NCI-H2081 treated with DMSO at 0.1 percent for 48 hours (cell line): ENCODE data around the gene CHURC1.

ENCODE experiments used
- DNase-seq: peaks from one replicate; lab custom pipeline; 2025; lab: John Stamatoyannopoulos, UW

CHURC1 gene

DNA sequence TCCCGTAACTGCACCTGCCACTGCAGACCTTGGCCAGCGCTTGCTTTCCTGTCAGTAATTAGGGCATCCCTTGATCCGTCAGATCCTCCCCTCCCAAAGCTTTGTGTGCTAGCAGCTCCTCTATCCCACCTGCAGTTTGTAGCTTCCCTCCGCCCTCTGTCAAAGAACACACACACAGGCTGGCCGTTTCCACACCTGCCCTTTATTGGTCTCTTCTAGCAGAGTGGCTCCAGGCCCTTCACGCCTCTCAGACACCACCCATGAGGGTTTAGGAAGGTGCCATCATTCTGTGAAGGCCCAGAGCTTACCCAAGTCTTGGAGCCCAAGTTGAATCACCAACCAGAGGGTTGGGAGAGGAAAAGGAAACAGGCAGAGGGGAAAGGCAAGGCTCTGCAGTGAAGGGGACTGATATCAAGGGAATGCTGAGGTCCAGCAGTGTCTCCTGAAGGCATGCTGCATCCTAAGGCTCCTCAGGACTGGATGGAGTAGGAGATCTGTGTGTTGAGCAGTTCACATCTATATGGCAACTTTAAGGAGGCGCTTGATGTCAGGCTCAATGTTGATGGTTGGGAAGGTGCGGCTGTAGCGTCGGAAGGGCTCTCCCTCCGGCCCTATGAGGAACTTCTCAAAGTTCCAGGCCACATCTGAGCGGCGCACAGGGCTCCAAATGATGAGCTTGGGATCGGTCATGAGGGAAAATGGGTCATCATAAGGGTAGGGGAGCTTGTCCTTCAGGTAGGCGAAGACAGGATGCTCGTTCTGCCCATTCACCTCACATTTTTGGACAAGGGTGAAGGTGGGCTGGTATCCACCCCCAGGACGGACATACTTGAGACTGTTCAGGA, 24.9 kb downstream of the CHURC1 start:
- peak; percentile 85 for DNase-seq

DNA sequence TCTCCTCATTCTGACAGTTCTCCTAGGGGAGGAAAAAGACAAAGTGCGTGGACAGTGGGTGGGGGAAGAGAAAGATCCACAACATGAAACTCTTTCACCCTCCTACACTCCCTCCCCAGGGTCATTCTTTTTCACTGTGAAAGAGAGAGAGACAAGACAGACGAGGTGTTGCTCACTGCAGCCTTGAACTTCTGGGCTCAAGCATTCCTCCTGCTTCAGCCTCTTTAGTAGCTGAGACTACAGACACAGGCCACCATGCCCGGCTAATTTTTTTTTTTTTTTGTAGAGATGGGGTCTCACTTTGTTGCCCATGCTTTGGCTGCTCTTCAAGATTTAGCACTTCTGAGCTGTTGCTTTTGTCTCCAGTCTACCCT, 25.5 kb downstream of the CHURC1 start:
- no peak for DNase-seq

DNA sequence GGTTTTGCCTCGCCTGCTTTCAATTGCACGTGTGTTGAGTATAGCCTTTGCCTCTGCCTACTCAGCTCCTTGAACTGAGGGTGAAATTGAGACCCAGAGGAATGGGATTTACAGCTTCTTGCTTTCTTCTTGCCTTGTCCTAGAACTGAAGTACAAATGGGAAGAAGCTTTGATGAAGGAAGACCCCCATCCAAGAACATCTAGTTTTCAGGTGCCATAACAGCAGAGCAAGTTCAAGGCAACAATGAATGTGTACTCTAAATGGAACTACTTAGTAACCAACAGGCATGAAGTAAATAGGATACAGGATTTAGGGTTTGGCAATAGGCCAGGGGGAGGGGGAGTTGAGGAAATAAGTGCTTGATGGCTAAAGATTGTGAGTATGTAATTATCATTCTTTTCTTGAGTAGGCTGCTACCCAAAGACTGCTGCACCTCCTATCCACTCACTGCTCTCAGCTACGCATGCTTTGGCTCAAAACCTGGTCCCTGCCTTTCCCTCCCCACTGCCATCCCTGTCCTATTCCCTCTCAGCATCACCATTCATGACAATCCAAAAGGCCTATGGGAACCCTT, 26.2 kb downstream of the CHURC1 start:
- no peak for DNase-seq

DNA sequence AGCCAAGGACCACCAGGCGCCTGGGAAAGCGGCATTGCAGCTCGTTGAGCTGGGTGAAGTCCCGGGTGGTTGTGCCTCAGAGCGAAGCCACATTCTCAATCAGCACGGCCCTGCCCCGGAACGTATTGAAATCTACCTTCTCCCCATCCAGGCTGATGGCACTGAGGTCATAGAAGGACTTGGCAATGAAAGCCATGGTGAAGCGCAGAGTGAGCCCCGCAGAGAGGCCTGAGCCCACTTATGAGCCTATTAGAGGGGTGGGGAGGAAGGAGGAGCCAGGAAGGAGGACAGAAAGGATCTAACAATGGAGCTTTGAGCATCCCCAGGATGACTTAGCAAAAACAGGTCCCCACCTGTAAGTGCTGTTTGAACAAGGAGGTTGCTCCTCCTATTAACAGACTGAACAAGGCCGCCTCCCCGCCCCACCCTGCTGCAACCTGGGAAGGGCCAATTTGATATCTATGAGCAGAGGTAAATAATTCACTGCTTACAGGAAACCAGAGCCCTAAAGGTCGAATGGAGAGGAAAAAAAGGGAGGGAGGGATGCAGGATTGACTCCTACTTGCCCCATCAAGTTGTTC, 28.4 kb downstream of the CHURC1 start, which contains the start of gene GPX2:
GPX2 (minus strand) TSS at position 215 of the 581 bp plus-strand sequence; CDS start at position 196, 19 bp downstream.
- peak; percentile 96 for DNase-seq

DNA sequence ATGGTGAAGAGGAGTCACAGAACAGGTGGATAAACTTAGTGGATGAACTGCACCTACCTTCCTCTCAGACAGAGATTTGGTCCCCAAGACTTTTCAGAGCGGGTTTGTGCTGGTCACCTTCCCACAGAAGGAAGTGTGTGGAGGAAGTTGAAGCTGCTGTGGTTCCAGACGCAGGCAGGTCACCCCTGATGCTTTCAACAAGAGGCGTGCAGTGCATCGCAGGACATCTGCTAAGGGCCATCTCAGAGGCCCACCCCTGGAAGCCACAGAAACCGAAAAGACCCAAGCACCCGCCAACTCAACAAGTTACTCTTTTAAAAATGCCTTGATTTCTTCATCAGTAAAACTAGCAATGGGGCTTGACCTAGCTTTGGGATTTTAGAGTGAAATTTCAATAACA, 29.3 kb downstream of the CHURC1 start:
- no peak for DNase-seq

DNA sequence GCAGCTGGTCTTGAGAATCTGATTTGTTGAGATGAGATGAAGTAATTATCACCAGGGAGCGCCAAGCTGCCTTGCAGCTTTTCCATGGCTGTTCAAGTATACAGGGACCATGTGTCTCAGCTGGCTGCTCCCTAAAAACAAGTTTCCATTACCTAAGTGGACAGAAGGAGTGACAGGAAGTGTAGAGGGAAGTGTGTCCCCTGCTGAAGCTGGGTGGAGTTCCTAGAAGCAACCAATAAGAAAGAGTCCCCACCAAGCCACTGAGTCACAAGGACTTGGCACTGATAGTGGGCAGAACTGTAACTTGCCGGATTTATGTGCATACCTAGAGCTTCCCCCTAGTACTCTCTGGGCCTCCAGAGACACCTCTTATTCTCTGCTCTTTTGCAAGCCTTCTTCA, 29.8 kb downstream of the CHURC1 start:
- no peak for DNase-seq

DNA sequence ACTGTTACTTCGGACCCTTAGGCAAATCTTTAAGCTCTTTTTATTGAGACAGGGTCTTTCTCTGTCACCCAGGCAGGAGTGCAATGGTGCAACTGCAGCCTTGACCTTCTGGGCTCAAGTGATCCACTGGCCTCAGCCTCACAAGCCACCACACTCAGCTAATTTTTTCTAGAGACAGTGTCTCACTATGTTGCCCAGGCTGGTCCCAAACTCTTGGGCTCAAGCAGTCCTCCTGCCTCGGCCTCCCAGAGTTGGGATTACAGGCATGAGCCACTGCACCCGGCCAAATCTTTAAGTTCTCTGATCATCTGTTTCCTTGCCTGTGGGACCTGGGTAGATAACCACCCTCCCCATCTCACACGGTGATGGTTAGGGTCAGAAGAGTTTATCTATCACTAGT, 30.6 kb downstream of the CHURC1 start:
- DNase-seq = no peak

DNA sequence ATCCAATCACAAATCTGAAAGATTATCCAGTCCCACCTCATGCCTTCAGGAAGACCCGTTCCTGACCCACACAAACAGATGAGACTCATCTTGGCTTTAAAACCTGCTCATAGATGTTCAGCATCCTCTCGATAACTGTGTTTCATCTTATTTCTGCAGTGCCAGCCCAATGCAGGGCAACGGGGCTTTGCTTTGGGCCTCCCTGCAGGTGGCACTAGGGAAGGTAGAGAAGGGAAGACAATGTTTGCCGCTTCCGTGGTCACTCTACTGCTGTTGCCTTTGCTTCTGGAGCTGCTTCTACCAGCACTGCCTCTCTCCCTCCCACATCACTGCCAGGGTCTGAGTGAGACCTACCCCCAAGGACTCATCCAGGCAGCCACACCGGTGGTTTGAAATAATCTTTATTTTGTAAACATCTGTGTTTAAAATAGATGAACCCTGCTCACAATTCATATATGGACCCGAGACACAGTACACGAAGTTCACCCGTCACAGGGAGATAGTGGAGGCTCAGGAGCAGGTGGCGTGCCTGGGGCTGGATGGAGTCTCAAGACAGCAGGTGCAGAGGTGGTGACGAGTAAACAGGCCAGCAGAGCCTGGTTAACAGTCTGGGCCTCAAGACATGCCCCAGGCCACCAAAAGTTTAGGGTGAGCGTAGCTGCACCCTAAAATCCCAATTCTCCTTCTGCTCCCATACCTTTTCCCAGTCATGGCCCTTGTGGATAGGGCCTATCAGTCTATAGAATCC, 31.4 kb downstream of the CHURC1 start:
- no peak for DNase-seq

DNA sequence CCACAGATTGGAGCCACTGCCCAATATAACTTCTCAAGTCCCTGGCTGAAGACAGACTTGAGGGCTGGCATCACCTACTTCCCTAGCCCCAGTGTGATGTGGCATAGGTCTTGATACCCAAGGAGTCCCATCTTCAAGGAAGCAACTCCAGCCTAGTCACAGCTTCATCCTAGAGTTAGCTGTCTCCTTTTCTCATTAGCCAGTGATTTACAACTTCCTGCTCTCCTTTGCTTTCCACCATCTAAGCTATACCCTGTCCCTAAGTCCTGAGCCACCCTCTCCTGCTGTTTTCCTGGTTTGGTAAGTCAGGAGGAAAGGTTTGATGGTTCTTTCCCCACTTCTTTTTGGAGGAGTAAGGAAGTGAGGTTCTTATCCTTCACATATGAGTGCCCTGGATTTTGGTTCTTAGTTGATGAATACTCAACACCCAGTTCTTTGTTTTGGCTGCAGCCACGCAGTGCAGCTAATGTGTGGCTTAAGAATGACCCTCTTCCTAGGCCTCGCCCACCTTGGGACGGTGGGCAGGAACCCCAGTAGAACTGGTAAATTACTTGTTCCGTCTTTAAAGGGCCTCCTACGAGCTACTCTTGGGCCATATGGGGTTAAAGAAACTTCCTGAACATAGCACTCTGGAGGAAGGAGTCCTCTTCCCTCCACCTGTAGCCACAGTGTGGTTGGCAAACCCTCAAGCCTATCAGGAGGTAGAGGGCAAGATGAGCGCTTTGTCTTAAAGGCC, 32.2 kb downstream of the CHURC1 start:
- no peak for DNase-seq

DNA sequence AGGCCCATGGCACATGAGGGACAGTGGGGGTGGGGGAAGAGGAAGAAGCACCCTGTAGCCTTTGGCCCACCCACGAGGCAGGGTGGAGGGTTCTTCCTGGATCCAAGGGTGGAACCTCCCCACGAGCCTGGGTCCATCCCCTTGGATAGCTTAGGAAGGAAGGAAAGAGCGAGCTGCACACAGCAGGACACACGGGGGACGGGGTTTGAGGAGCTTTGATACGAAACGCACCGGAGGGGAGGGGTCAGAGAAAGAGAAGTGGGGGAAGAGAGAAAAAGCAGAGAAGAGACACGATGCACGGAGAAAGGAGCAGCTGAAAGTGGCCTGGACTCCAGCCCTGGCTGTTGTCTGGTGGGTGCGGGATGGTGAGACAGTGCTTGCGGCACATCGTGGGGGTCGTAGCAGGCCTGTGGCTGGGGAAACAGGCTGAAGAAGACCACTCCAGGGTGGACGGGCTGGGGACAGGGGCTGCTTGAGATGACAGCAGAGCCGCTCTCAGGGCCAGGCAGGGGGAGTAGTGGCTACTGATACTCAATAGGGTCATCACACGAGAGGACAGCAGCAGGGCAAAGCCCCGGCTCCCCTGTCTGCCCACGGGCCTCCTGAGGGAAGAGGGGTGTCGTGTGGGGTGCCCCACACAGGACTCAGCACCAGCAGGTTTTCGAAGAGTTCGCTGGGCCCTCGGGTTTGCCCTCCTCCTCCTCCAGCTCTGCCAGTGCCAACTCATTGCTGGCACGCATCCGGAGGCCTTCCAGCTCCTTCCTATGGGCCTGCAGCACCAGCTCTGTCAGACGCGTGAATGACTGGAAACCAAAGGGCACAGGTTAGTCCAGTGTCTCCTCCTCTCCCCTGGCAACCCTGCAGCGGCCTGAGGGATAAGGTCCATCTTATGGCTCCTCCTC, 33.7 kb downstream of the CHURC1 start:
- DNase-seq = no peak

DNA sequence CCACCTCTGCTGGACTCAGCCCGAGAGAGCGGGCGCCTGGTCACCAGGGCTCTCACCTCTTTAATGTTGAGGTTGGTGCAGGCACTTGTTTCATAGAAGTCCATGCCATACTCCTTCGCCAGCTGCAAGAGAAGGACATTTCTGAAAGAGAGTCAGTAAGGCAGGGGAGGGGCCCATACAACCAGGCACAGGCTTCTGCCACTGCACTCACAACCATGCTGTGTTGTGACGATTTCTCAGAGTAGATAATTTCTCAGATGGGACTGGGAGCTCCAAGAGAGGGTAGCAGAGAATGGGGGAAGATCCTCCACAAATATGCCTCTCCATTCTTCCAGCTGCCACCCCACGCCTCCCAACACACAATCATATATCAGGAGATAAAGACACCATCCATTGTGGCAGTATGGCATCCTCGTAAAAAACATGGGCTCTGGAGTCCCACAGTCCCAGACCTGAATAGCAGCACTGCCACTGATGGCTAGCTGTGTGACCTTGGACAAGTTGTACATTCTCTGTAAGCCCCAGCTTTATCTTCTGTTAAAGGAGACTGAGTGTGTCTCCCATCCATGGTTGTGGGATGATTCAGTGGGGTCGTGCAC, 34.5 kb downstream of the CHURC1 start:
- DNase-seq = no peak

DNA sequence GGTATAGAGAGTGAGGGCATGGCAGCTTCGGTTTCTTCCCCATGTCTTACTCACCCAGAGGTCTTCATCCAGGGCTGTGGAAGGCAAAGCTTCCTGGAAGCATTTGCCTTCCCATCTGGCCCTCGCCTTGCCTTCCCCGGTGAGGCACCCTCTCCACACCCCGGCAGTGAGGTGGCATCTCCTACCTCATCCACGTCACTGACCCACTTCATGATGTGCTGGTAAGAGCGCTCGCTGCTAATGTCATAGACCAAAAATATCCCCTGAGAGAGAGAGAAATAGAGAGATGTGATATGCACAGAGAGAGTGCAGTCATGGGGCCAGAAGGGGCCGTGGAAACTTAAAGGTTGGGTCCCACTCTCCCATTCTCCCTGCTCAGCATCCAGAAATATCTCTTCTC, 36.6 kb downstream of the CHURC1 start:
- no peak for DNase-seq

DNA sequence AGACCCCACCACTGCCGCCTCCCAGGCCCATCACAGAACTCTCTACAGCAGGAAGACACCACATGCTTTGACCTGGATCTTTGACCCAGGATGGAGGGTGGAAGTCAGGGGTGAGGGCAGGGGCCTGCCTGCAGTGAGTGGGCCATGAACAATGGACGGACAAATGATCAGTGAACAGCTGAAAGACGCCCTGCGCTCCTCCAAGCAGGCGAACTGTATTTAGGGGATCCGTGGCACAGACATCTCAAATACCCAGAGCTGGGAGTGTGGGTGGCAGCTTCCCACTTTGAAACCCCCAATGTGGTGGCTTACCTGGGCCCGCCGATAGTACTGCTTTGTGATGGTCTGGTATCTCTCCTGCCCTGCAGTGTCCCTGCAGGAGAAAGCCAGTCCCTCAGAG, 37.0 kb downstream of the CHURC1 start:
- no peak for DNase-seq

DNA sequence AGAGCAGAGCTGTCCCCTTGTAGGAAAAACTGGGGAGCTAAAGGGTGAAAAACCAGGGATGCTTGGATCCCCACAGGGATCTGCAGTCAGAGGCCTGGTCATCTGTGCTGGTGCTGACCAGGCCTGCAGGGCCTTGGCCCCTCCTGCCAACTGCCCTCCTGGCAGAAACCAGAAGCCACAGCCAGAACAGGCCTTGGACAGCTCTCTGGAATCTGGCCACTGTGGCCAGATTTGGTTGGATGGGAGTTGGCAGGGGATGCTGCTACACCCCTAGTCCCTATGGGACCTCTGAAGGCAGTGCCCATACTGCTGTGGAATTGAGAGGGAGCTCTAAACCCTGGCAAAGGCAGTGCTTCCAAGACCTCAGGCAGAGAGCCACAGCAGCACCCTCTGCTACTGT, 37.5 kb downstream of the CHURC1 start:
- DNase-seq = no peak

DNA sequence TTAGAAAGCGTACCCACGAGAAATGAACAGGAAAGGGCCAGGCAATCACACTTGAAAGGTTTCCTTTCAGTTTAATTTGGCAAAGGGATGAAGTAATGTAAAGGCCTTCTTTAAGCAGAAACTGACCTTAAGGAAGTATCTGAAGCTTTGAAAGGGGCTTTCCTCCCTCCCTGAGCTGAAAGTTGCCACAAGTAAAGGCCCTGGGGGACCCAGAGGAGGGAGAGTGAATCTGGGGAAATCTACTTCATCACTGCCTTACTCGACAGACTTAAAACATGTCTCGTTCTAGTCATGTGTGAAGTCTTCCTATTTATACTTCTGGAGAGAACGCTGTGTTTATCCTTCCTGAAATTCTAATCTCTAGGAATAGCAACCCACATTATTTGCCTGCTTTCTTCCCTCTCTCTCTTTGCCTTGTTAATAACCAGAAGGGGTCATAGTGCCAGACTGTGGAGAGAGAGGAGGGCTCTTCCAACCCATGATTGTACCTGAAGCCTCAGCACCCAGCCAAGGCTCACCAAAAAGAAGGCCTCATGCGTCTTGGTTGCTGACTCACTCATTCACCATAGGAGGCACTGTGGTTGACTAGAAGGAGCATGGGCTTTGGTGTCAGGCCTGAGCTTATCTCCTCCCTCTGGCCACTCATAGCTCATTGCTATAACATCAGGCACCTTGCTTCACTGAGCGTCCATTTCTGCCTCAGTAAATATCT, 38.5 kb downstream of the CHURC1 start:
- no peak for DNase-seq

DNA sequence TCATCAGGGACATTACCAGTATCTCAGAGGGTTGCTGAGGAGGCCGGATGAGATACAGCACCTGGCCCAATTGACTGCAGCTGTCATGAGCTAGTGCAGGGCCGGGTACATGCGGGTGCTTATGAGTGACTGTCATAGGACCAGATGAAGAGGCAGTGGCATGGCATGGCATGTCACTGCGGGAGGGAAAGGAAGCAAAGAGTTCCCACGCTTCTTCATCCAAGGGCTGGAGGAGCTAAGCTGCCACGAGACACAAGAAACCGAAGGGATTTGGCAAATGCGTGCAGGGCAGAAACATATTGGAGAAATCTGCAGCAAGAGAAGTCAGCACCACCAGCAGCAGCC, 39.0 kb downstream of the CHURC1 start:
- DNase-seq = no peak

DNA sequence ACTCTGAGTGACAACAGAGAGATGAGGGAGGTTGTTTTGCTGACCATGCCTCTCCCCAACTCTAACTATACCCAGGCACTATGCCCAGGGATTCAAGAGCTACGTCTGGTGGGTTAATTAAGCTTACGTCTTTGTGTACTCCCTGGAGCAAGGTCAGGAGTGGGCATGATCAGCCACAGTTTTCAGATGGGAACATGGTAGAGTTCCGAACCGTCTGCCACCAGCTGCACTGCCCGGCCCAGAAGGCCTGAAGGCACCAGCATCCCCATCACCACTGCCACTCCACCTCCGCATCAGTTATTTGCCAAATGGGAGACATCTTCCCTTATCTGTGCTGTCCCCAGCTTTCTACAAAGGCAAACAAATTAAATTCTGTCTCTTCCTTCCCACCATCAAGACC, 39.4 kb downstream of the CHURC1 start:
- DNase-seq = no peak

DNA sequence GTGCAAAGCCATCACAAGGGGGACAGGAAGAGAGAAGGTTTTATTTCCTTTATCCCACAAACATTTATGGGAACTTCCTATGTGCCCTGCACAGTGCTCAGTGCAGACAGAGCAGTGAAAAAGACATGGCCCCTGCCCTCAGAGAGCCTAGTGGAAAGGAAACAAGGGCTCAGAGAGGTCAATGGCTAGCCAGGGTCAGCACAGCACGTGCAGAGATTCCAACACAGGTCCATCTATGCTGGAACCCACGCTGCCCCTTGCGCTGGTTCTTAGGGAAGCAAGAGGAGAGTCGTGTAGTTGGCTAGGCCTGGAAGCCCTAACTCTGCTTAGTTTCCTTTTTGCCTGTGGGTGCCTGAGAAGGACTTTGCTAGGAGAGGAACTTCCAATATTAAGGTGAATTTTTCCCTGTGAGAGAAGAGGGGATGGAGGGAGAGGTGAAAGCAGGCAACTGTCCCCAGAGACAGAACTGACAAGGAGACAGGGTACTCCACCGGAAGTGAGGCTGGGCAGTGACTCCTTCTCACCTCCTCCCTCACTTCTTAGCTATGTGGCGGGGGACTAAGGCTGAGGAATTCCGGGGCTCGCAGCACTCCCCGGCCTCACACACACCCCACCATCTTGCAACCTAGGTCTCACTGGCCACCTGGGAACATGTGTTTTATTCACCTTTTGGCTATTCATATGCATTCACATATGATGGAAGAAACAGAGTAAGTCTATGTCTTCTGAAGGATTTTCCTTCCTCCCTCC, 40.4 kb downstream of the CHURC1 start:
- DNase-seq = no peak

DNA sequence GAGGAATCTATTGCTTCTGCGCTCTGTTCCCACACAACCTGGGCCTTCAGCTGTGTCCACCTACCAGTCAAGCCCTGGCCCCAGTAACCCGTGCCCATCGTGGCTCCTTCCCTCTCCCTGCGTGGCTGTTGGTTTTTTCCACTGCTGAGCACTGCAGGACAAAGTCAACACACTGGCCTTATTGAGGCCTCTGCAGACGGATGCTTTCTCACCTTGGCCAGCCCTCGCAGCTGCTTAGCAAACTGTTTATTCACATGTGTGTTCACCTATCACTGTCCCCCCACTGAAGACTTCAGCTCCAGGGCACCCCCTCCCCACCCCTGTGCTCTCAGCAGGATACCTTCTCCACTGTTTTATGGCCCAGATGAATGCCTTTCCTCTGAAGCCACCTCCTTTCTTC, 41.0 kb downstream of the CHURC1 start:
- DNase-seq = no peak
